Embryonic facial prominence (tissue), 1 donor: ENCODE data around the gene RNU1-3.
A peak's percentile ranks its signal among the peaks of the same experiment; 100 is the strongest.
"Not testable (repeated sequence)": the region's sequence is repeated elsewhere in the genome, so short reads cannot be mapped to it uniquely, and the experiment has no call there.

Experiments
- DNase-seq: peaks from one replicate; pipeline ENCODE4 v3.0.0-alpha.2; 2016; ENCODE audit errors: extremely low spot score

Gene RNU1-3

DNA sequence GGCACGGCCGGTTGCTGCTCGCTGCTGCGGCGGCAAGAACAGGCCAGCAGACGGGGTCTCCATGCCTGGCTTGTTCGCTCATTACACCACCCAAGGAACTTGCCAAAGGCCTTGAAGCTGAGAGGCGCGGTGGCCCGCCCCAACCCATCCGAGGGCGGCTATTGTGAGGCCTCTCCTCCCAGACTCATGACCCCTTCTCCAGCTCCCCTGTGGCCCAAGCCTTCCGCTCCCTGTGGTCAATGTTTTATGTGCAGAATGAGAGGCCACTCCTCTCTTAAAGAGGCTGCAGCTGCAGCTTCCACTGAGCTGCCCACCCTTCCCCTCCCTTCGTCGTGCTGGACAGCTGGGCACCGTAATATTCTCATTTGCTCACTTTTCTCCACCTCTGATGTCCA is 27.6 kb upstream of the RNU1-3 start:
- DNase-seq, result not testable (repeated sequence)

DNA sequence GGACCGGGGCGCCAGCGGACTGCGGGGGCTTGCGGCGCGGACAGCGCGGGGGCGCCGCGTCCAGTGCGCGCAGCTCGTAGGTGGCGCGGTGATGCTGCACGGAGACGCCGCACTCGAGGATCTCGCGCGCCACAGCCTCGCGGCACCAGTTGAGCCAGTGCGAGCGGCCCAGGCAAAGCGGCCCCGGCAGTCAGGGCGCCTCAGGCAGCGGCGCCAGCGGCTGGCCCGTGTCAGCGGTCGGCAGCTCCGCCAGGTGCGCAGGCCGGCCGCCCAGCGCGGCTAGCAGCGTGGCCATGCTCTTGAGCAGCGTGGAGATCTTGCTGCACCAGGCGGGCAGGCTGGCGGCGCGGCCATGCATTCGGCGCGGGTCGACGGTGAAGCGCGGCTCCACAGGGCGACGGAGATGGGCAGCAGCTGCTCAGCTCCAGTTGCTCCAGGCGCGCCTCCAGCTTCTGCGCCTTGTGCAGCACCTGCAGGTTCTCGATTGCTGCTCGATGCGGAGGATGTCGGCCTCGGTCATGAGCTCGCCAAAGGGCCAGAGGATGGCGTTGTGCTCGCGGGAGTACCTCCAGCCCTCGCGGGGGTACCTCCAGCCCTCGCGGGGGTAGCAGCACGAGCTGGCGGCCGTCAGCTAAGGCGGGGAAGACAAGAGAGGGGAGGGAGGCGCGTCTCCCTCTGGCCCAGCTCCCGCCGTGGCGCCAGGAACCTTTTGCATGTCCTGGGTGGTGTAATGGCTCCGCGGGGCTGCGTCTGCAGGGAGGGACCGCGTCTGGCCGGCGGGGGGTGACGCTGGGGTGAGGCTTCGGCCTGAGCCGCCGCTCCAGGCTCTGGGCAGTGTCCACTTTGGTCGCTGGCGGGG is 26.9 kb upstream of the RNU1-3 start:
- not testable (repeated sequence) for DNase-seq

DNA sequence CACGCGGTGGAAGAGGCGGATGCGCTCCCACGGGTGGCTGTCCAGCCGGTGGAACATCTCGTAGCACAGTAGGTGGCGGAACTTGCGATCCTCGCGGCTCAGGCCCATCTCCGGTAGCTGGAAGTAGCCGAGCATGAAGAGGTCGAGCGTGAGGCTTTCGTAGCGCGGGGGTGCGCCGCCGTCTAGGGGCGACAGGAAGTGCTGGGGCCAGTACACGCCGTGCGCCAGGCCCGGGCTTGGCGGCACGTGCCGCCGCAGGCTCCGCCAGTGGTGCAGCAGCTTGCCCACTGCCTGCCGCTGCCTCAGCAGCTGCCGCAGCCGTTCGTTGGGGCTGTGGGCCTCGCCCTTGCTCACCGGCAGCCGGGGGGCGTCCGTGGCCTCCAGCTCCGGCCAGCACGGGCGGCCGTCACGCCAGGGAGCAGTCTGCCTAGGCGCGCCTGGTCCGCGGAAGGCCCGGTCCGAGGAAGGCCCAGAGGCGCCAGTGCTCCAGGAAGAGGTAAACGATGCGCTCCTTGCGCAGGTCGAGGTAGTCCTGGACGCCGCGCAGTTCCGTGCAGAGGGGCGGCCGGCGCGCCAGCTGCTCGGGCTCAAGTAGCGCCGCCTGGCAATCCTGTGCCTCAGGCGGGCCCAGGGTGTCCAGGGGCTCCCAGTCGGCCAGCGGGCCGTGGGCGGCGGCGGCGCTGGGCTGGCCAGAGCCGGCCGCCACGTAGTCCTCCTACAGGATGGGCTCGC is 26.1 kb upstream of the RNU1-3 start:
- DNase-seq, result not testable (repeated sequence)

DNA sequence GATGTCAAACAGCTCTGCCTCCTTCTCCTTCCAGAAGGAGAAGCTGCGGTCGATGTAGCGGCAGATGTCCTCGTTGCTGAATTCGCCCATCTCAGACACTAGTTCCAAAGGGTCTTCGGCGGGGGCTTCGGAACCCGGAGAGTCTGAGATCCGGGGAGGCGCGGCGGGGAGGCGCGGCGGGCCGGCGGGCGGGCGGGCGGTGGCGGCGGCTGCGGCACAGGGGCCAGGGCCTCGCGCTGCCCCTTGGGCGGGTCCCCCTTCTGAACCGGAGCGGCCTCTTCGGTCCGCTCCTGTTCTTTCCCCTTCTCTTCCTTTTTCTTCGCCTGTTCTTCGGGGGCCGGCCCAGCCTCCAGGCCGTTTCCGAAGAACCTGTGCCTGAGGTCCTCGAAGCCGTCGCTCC is 25.5 kb upstream of the RNU1-3 start:
- DNase-seq, result not testable (repeated sequence)

DNA sequence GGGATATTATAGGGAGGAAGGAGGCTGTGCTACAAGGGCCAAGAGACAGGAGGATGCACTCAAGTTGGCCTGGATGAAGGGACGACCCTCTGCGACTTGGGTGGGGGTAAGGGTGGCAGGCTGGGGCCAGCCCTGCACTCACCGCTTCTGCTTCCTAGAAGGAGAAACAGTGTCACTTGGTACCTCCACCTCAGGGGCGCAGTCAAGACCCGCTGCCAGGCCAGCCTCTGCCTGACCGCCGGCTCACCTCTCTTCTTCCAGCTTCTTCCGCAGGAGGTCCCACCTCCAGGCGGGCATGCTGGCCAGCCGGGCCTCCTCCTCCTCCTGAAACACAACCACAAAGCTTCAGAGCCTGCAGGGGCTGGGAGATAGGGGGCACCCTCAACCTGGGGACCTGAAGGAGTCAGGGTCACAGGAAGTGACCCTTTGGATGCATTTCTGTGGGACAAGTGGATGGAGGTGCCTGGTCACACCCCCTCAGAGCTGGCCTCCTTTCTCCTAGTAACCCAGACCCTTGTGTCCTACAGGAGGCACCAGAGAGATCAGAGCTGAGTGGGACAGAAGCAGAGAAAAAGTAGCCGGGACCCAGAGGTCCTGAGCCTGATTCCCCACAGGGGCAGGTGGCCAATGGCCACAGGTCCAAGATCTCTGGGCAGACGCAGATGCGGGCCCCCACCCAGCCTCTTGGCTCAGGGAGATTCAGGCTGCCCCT is 24.4 kb upstream of the RNU1-3 start:
- DNase-seq, result not testable (repeated sequence)

DNA sequence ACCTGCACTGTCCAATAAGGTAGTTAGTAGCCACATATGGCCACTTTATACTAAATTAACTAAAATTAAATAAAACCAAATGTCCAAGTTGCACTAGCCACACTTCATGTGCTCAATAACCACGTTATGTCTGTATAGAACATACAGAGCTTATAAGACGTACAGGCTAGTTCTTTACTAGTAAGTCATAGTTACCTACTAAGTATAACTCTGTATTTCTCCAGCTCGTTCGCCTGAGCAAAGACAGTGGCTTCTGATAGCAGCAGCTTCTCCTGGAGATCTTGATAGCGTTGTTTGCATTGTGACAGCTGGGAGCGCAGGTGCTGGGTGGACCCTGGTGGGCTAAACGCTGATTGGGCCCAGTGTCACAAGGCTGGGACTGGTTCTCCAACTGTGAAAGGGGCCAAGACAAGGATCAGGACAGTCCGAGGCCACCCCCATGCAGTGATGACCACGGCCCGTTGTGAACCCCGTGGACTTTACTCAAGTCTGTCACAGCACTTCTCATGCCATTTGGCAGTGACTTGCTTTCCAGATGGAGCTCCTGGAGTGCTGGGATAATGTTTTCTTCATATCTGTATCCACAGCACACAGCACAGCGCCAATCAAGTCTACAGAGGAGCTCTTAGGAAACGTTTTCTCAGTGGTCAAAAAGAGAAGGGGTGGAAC is 20.5 kb upstream of the RNU1-3 start:
- DNase-seq, result not testable (repeated sequence)

DNA sequence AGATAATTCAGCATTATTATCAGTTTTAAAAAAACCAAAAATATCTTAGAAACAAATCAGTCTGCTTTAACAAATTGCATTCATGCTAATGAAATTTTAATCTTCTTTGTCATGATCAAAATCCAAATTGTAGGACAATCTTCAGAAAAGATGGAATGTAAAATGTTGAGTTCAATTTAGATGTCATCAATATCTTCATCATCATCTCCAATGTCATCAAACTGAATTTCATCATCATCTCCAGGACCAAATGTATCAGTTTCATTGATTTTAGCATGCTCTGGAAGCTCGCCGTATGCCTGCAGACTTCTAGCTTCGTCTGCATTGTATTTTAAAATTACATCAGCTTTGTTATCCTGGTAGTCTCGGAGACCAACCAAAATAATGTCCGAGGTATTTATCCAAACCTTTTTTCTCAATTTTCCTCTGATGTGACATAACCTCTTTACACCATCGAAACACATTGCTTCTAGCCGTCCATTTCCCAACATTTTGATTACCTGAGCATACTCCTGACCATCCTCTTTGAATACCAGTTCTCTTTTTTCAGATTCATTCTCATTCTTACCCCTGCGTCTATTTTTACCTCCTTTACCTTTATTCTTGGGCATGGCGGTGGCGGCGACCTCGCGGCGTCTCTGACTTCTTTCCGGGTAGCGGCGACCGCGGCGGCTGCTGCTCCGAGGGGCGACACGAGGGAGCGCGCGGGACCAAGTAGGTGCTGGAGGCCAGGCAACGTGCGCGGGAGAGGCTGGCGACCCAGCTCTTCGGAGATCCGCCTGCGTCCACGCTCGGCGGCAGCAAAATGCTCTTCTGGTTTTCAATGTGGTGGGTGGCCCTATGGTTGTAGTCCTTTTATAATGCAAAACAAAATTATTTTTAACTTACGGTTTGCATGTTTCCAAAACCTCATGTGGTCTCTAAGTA is 19.0 kb upstream of the RNU1-3 start:
- peak; percentile 7 for DNase-seq

DNA sequence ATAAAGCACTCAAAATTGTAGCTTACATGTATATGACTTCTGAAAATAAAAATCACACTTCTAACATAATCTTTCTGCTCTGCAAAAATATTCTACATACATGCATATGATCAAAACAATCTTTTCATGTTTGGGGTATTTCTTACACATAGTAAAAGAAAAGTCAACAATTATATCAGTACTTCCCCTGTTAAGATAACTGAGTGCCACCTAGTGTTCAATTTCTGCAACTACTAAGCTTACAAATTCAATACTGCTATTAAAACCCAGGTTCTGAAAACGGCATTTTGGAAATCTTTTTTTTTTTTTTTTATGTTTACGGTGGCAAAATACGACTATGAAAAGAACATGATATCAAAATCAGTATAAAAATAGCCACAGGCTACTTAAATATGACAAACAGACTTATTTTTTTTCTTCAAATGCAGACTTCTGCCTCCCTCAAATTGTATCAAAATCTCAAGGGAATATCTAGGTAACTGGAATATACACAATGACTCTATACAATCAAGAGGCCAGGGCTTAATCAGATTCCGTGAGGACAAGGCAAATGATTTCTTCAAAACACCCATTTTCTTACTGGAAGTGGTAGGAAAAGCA is 18.1 kb upstream of the RNU1-3 start:
- DNase-seq, result not testable (repeated sequence)

DNA sequence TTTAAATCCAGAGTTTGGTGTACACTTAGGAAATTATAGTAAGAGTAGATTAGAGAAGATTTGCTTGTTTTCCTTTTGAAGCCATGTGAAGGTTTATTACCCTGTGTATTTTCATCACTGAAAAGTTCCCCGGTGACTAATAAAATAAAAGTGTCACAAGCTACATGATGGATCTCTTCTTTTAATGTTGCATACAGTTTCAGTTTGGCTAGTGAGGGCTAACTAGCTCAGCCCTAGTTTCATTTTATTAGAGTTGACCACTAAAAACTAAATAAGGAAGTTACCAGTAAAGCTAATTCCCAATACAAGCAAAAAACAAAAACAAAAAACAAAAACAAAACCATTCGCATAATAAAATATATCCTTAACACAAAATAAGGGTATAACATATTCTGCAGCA is 17.4 kb upstream of the RNU1-3 start:
- DNase-seq, result not testable (repeated sequence)

DNA sequence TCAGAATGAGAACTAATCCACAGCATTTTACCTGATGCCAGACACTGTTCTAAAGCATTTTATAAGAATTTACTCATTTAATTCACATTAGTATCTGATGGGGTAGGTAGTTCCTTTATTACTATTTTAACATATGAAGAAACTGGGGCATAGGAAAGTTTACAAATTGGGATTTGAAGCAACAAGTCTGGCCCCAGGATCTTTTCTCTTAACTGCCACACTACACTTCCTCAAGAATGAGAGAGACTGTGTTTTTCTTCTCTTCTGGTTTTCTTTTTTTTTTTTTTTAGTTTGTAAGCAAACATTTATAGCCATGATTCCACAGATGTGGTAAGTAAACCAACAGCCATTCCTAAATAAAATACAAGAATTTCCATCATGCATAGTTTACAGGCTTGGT is 16.1 kb upstream of the RNU1-3 start:
- DNase-seq, result not testable (repeated sequence)

DNA sequence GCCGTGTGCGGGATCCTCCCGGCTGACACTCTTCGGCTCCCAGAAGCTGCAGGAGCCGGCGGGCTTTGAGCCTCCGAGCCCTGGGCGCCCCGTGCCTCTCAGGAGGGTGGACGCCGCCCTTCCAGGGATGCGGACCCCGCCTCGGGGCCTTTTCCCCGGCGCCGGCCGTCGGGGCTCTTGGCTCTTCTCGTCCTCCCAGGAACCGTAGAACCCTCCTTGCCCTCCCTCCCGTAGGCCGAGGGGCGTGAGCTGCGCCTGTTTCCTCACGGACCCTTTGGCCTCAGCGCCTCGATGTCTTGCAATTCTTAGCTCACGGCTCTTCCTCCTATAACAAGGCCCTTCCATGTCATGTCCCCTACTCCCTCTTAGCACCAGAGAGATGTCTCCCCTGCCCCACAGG is 13.6 kb upstream of the RNU1-3 start:
- not testable (repeated sequence) for DNase-seq

DNA sequence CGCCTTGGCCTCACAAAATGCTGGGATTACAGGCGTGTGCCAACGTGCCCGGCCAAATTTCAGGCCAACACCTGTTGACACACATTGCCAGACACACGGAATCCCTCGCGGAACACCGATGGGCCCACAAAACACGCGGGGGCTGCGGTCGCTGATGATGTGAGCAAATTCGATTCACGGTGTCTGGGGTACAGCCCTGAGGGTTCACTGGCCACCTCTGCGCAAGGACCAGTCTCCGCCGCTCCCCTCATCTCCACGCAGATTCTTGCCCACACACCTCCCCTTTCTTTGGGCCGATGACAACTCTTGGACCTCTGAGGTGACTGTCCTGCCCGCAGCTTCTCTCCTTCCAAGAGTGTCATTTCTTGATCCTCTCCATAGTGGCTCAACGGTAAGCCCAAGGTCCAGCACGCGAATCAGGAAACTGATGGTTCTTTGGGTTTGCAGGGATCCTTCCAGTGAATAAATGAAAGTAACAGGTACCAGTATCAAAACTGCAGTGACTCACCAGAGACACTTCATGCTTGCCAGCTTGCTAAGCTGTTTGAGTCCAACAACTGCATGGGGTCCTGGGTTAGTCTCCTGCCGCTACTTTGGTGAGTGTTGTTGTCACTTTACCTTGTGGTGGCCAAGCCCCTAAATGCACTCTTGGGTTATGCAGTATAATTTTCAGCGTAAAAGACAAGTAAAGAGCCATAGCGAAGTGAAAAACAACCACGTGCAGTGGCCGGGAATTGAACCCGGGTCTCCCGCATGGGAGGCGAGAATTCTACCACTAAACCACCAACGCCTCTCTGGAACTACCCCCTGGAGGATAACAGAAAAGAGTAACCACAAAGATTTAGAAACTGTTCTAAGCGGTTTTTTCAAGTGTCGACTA is 11.0 kb upstream of the RNU1-3 start:
- DNase-seq, result peak; percentile 3

DNA sequence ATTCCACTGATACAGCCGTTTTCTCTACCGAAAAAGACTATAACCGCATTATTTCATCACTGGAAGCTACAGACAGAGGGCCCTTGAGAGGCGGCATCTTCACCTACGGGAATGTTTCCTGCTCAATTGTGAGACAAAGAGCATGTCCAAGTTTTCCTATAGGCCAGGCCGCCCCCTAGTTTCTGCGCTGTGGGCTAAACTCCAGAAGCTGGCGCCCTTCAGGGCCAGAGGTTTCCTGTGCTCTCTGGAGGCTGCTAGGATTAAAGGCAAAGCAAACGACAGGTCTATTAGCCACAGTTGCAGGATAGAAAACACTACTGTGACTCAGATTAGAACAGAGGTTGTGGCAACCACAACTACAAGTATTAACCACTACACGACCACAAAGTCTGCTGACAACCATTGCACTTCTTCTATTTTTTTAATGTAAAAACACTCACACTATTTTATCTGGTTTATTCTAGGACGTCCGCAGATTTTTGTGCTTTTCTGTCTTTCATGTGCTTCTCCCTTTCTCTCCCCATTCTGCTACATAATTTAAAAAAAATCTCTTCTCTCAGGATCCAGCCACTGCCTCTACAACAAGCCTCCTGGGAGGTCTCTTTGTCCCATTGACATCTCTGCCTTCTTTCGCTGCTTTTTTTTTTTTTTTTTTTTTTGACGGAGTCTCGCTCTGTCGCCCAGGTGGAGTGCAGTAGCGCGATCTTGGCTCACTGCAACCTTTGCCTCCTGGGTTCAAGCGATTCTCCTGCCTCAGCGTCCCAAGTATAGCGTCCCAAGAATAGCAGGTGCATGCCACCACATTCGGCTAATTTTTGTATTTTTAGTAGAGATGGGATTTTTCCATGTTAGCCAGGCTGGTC is 10.1 kb upstream of the RNU1-3 start:
- DNase-seq, result peak; percentile 5

DNA sequence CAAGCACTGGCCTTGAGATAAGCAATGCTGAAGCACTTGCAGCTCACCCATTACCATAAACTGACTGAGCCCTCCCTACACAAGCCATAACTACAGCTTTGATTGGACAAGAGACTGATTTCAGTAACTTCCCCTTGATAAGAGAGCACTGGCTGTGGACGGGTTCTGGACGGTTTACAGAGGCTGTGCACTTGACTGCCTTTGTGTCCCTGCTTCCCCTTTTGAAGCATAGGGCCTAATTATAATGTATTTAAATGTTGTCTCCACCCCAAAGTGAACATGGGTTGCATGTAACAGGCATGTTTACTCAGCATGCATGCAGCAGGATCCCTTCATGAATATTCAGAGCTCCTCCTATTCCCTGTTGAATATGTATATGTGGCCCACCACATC is 8.4 kb upstream of the RNU1-3 start:
- DNase-seq, result not testable (repeated sequence)

DNA sequence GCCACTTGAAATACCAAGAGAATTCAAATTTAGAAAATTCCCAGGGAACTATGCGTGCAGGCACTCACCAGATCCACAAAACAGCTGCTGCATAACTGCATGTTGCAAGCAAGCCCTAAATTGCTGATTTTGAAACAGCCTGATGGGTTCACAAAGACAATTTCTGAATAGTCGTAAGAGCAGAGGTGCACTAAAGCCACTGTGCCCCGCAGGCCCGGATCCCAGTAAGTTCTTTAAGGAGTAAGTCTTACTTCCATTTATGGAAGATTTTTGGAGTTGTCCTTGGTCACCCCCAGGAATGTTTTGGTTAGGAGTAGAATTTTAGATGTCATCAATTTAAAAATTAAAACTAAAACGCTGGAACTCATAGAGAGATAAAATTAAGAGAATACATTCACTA is 7.2 kb upstream of the RNU1-3 start:
- not testable (repeated sequence) for DNase-seq

DNA sequence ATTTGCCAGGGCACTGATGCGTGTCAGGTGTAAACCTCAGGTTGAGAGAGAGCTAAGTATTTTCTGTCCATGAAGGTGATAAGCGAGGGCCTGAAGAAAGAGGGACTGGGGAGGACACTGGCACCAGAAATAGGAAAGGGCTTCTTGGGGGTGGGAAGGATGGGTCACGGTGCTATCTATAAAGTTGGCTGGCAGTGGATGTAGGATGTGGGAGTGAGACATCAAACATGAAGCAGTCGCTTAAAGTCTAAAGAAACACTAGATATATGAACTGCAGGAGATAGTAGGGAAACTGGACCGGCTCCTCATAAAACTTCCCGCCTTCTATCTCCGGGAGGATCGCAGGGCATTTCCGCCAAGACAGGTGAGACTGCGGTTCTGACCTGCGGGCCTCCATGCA is 912 bp downstream of the RNU1-3 start:
- DNase-seq, result not testable (repeated sequence)

DNA sequence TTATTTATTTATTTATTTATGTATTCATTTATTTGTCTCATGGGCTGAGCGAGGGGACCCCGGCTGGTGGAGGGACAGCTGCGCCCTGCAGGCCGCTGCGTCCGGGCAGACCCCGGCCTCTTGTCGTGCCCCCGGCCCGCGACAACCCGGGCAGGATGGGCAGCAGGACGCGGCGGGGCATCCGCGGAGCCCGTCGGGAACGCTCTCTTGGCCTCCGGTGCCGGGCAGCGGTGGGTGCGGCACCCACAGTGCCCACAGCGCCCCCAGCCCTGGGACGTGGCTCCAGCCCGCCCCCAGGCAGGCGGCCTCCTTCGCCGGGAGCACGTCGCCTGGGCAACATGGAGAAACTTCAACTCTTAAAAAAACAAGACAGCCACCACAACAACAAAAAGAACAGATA is 8.5 kb downstream of the RNU1-3 start:
- not testable (repeated sequence) for DNase-seq

DNA sequence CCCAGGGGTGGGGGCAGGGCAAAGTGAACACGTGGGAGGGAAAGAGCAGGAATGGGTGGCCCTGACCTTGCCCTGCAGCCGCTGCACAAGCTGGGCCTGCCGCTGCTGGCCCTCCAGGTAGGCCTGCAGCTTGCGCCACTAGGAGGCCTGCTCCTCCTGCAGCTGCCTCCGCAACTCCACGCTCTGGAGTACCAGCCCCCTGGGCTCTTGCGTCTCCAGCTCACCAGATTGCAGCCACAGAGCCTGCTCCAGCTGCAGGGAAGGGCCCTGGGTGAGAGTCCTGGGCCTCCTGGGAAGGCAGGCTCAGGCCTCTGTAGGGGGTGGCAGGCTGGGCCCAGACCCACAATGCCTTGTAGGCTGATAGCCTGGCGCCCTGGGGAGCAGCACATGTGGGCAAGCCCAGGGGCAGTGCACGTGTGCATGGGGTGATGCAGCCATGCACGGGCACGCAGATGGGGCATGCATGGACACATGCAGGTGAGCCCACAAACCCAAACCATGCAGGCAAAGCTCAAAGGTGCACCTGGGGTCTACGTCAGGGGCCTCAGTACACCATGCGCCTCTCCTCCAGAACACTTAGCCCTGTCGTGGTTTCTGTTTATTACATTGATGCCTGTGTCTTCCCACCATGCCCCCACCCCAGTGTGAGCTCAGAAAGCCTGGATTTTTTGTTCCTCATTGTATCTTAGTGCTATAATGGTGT is 9.6 kb downstream of the RNU1-3 start:
- not testable (repeated sequence) for DNase-seq
